Measurements from ENCODE around the gene UVRAG. TPM values are rescaled to one million over a fixed set of nuclear protein-coding genes. Genes with fewer than 3 reads are reported as not detected.
A peak's percentile ranks its signal among the peaks of the same experiment; 100 is the strongest.

The UVRAG gene
- total and polyA plus RNA-seq, 2 experiments from 2014 or later, result 21.6 to 34.0 TPM

DNA sequence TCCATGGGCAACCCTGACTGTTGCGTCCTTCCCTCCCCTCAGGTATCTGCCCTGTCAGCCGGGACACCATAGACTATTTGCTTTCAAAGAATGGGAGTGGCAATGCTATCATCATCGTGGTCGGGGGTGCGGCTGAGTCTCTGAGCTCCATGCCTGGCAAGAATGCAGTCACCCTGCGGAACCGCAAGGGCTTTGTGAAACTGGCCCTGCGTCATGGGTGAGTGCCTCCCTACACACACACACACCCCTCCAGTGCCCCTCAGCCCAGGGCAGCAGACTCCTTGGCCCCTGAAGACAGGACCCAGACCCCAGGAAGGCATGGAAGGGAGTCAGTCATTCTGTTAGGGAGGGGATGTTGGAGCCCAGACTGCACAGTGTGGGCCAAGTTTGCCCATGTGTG lies 17.9 kb upstream of the UVRAG start:
- TF ChIP-seq, protein P1, sequence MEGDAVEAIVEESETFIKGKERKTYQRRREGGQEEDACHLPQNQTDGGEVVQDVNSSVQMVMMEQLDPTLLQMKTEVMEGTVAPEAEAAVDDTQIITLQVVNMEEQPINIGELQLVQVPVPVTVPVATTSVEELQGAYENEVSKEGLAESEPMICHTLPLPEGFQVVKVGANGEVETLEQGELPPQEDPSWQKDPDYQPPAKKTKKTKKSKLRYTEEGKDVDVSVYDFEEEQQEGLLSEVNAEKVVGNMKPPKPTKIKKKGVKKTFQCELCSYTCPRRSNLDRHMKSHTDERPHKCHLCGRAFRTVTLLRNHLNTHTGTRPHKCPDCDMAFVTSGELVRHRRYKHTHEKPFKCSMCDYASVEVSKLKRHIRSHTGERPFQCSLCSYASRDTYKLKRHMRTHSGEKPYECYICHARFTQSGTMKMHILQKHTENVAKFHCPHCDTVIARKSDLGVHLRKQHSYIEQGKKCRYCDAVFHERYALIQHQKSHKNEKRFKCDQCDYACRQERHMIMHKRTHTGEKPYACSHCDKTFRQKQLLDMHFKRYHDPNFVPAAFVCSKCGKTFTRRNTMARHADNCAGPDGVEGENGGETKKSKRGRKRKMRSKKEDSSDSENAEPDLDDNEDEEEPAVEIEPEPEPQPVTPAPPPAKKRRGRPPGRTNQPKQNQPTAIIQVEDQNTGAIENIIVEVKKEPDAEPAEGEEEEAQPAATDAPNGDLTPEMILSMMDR (IDR thresholded peaks at IDR 0.05; ENCODE audit: low read depth, low read length), result no peak
- Histone ChIP-seq H3K4me3 (no peak overlapping the region), H3K4me1 (ENCODE audit: low read depth) (no peaks in the 10 kb centered on the region)

DNA sequence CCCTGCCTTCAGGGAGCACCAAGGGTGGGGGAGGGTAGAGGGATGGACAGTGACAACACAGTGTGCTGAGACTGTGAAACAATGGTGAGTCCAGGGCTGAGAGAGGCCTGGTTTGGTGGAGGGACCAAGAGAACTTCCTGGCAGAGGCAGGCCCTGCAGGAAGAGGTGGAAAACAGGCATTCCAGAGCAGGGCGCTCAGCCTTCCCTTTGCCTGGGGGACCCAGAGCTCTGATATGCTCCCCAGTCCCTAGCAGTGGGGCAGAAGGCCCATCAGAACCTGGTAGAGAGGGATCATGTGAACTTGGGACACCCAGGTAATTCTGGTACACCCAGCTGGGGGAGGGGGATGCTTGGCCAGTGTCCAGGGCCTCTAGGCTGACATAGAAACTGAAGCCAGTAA lies 17.2 kb upstream of the UVRAG start:
- H3K27ac ChIP-seq, result no peak overlapping the region
- H3K9me3 ChIP-seq (ENCODE audit: low read depth), result no peaks in the 10 kb centered on the region
- peak in 1 of 2 donors; percentile 18 for DNase-seq (ENCODE audit: low read depth in 1 of 2, low spot score in 1 of 2)
- no peaks in the 10 kb centered on the region for H3K4me1 ChIP-seq (ENCODE audit: low read depth)
- H3K27me3 ChIP-seq, result no peaks in the 10 kb centered on the region
- TF ChIP-seq, protein P1 (IDR thresholded peaks at IDR 0.05; ENCODE audit: low read depth, low read length), result no peak
- H3K36me3 ChIP-seq, result no peaks in the 10 kb centered on the region
- no peak overlapping the region for H3K4me3 ChIP-seq

More for the DNA sequence above, 17.9 kb upstream of the UVRAG start:
- H3K27me3 ChIP-seq, result no peaks in the 10 kb centered on the region
- H3K36me3 ChIP-seq, result no peaks in the 10 kb centered on the region
- H3K27ac ChIP-seq, result no peak overlapping the region
- DNase-seq (ENCODE audit: low read depth in 1 of 2, low spot score in 1 of 2), result no peak
- no peaks in the 10 kb centered on the region for H3K9me3 ChIP-seq (ENCODE audit: low read depth)

DNA sequence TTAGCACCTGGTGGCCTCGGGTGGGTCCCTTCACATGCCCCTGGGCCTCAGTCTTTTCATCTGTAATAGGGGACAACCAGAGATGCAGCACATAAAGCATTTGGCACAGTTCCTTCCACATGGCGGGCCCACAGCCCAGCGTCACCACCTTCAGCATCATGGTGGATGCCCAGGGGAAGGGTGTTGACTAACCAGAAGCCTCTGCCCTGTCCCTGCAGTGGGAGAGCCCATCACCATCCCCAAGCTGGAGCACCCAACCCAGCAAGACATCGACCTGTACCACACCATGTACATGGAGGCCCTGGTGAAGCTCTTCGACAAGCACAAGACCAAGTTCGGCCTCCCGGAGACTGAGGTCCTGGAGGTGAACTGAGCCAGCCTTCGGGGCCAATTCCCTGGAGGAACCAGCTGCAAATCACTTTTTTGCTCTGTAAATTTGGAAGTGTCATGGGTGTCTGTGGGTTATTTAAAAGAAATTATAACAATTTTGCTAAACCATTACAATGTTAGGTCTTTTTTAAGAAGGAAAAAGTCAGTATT lies 14.8 kb upstream of the UVRAG start:
- TF ChIP-seq, protein P1 (IDR thresholded peaks at IDR 0.05; ENCODE audit: low read depth, low read length), result no peak
- DNase-seq (ENCODE audit: low read depth in 1 of 2, low spot score in 1 of 2), result no peak
- Histone ChIP-seq H3K27ac (no peak overlapping the region), H3K4me1 (ENCODE audit: low read depth) (no peaks in the 10 kb centered on the region), H3K36me3 (no peaks in the 10 kb centered on the region), H3K27me3 (no peaks in the 10 kb centered on the region), H3K9me3 (ENCODE audit: low read depth) (no peaks in the 10 kb centered on the region), H3K4me3 (no peak overlapping the region)

DNA sequence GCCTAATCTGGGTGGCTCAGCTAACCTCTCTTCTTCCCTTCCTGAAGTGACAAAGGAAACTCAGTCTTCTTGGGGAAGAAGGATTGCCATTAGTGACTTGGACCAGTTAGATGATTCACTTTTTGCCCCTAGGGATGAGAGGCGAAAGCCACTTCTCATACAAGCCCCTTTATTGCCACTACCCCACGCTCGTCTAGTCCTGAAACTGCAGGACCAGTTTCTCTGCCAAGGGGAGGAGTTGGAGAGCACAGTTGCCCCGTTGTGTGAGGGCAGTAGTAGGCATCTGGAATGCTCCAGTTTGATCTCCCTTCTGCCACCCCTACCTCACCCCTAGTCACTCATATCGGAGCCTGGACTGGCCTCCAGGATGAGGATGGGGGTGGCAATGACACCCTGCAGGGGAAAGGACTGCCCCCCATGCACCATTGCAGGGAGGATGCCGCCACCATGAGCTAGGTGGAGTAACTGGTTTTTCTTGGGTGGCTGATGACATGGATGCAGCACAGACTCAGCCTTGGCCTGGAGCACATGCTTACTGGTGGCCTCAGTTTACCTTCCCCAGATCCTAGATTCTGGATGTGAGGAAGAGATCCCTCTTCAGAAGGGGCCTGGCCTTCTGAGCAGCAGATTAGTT lies 14.2 kb upstream of the UVRAG start:
- Histone ChIP-seq H3K27ac (no peak overlapping the region), H3K9me3 (ENCODE audit: low read depth) (no peaks in the 10 kb centered on the region), H3K27me3 (no peaks in the 10 kb centered on the region), H3K36me3 (no peaks in the 10 kb centered on the region), H3K4me3 (no peak overlapping the region), H3K4me1 (ENCODE audit: low read depth) (no peaks in the 10 kb centered on the region)
- DNase-seq (ENCODE audit: low read depth in 1 of 2, low spot score in 1 of 2), result no peak
- TF ChIP-seq, protein P1 (IDR thresholded peaks at IDR 0.05; ENCODE audit: low read depth, low read length), result no peak

DNA sequence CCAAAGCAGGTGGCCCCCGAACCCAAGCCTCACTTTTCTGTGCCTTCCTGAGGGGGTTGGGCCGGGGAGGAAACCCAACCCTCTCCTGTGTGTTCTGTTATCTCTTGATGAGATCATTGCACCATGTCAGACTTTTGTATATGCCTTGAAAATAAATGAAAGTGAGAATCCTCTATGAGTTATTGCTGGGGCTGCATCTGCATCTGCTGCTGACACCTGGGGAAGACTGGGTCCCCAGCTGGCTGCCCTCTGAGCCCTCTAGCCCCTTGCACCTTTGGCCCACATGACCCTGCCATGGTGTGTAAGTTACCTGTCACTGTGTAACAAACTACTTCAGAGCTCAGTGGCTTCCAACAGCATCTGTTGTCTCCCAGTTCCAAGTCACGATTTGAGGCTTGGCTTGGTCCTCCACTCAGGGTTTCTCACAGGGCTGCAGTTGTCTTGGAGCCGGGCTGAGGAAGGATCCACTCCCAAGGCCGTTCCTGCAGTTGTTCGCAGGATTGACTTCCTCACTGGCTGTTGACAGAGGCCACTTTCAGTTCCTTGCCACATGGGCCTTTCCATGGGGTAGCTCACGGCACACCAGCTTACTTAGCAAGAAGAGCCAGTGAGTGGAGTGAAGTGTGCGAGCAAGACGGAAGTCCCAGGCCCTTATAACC lies 13.5 kb upstream of the UVRAG start:
- TF ChIP-seq, protein P1 (IDR thresholded peaks at IDR 0.05; ENCODE audit: low read depth, low read length), result no peak
- no peak for DNase-seq (ENCODE audit: low read depth in 1 of 2, low spot score in 1 of 2)
- no peak overlapping the region for H3K4me3 ChIP-seq
- no peaks in the 10 kb centered on the region for H3K9me3 ChIP-seq (ENCODE audit: low read depth)
- no peaks in the 10 kb centered on the region for H3K27me3 ChIP-seq
- no peak overlapping the region for H3K27ac ChIP-seq
- H3K36me3 ChIP-seq, result no peaks in the 10 kb centered on the region
- H3K4me1 ChIP-seq (ENCODE audit: low read depth), result no peaks in the 10 kb centered on the region

All from cardiac muscle cell (in vitro differentiated cells and primary cell).